Nephron (organoid): ENCODE data around the gene SHROOM2.
A peak's percentile ranks its signal among the peaks of the same experiment; 100 is the strongest.

ENCODE experiments used
- H3K27ac Mint-ChIP-seq, 3 experiments: 2 replicates each; pipeline ENCODE4 v1.8.0; 2020; ENCODE audit warnings: mixed read lengths in 3 of 3, mild to moderate bottlenecking in 2 of 3, moderate library complexity in 1 of 3
- H3K27me3 Mint-ChIP-seq: 2 replicates; pipeline ENCODE4 v1.8.0; 2021; ENCODE audit warnings: low read depth, mild to moderate bottlenecking, moderate library complexity, mixed read lengths
- H3K36me3 Mint-ChIP-seq: 2 replicates; pipeline ENCODE4 v1.8.0; 2020; ENCODE audit warnings: low read depth, mixed read lengths
- H3K4me1 Mint-ChIP-seq: 2 replicates; pipeline ENCODE4 v1.8.0; 2020; ENCODE audit warnings: mixed read lengths
- H3K4me3 Mint-ChIP-seq, 3 experiments: 2 replicates each; pipeline ENCODE4 v1.8.0; 2020; ENCODE audit warnings: mild to moderate bottlenecking in 3 of 3, mixed read lengths in 3 of 3, moderate library complexity in 2 of 3
- H3K9me3 Mint-ChIP-seq: 2 replicates; pipeline ENCODE4 v1.8.0; 2020; ENCODE audit warnings: mixed read lengths
- CTCF ChIP-seq, 3 experiments: fragments of 200-600 bp; sonication (generic); IDR thresholded peaks; one replicate each; pipeline ENCODE4 v1.5.0; 2021; ENCODE audit warnings: antibody characterized with exemption in 3 of 3; ENCODE audit not compliant: unreplicated experiment in 3 of 3

The SHROOM2 gene, protein sequence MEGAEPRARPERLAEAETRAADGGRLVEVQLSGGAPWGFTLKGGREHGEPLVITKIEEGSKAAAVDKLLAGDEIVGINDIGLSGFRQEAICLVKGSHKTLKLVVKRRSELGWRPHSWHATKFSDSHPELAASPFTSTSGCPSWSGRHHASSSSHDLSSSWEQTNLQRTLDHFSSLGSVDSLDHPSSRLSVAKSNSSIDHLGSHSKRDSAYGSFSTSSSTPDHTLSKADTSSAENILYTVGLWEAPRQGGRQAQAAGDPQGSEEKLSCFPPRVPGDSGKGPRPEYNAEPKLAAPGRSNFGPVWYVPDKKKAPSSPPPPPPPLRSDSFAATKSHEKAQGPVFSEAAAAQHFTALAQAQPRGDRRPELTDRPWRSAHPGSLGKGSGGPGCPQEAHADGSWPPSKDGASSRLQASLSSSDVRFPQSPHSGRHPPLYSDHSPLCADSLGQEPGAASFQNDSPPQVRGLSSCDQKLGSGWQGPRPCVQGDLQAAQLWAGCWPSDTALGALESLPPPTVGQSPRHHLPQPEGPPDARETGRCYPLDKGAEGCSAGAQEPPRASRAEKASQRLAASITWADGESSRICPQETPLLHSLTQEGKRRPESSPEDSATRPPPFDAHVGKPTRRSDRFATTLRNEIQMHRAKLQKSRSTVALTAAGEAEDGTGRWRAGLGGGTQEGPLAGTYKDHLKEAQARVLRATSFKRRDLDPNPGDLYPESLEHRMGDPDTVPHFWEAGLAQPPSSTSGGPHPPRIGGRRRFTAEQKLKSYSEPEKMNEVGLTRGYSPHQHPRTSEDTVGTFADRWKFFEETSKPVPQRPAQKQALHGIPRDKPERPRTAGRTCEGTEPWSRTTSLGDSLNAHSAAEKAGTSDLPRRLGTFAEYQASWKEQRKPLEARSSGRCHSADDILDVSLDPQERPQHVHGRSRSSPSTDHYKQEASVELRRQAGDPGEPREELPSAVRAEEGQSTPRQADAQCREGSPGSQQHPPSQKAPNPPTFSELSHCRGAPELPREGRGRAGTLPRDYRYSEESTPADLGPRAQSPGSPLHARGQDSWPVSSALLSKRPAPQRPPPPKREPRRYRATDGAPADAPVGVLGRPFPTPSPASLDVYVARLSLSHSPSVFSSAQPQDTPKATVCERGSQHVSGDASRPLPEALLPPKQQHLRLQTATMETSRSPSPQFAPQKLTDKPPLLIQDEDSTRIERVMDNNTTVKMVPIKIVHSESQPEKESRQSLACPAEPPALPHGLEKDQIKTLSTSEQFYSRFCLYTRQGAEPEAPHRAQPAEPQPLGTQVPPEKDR (N-terminal part only)

GRCh38 chrX:9785944-9786797 is at the start of gene SHROOM2:
Gene SHROOM2 (plus strand): TSS chrX:9786429. CDS start chrX:9786546, 117 bp downstream.
- peak within 1 kb of the TSS; percentile 81 to 96 (median 90) for H3K27ac Mint-ChIP-seq
- H3K9me3 Mint-ChIP-seq = peaks cover 5% of the 10 kb centered on the region
- peak within 1 kb of the TSS; percentile 92 to 97 (median 96) for H3K4me3 Mint-ChIP-seq
- H3K36me3 Mint-ChIP-seq = no peaks in the 10 kb centered on the region
- peaks cover 12% of the 10 kb centered on the region for H3K27me3 Mint-ChIP-seq
- H3K4me1 Mint-ChIP-seq = peaks cover 30% of the 10 kb centered on the region
- TF ChIP-seq CTCF (IDR thresholded peaks at IDR 0.05; ENCODE audit: unreplicated experiment in 3 of 3) = no peak

GRCh38 chrX:9737363-9737762 is 48.9 kb upstream of the SHROOM2 start:
- no peak overlapping the region for H3K4me3 Mint-ChIP-seq
- peaks cover 7% of the 10 kb centered on the region for H3K36me3 Mint-ChIP-seq
- no peak overlapping the region for H3K27ac Mint-ChIP-seq
- peaks cover 8% of the 10 kb centered on the region for H3K4me1 Mint-ChIP-seq
- H3K9me3 Mint-ChIP-seq = peaks cover 20% of the 10 kb centered on the region
- no peak for TF ChIP-seq CTCF (IDR thresholded peaks at IDR 0.05; ENCODE audit: unreplicated experiment in 3 of 3)
- no peaks in the 10 kb centered on the region for H3K27me3 Mint-ChIP-seq

- no peaks in the 10 kb centered on the region for H3K27me3 Mint-ChIP-seq
- no peak overlapping the region for H3K4me3 Mint-ChIP-seq
- H3K27ac Mint-ChIP-seq = peak overlapping the region; percentile 30 to 76 (median 36)
- TF ChIP-seq CTCF (IDR thresholded peaks at IDR 0.05; ENCODE audit: unreplicated experiment in 3 of 3) = no peak
- H3K36me3 Mint-ChIP-seq = peaks cover 7% of the 10 kb centered on the region
- peaks cover 20% of the 10 kb centered on the region for H3K9me3 Mint-ChIP-seq
- peaks cover 8% of the 10 kb centered on the region for H3K4me1 Mint-ChIP-seq
These were observed 48.1 kb upstream of the SHROOM2 start for GRCh38 chrX:9738151-9738550.

- Mint-ChIP-seq H3K4me1 (peaks cover 8% of the 10 kb centered on the region), H3K27me3 (no peaks in the 10 kb centered on the region), H3K36me3 (peaks cover 11% of the 10 kb centered on the region), H3K9me3 (peaks cover 21% of the 10 kb centered on the region), H3K27ac (no peak overlapping the region), H3K4me3 (no peak overlapping the region)
- no peak for TF ChIP-seq CTCF (IDR thresholded peaks at IDR 0.05; ENCODE audit: unreplicated experiment in 3 of 3)
These were observed 47.1 kb upstream of the SHROOM2 start for GRCh38 chrX:9739130-9739529.
